Measurements from ENCODE around the gene KCNK18. TPM values are rescaled to one million over a fixed set of nuclear protein-coding genes. Genes with fewer than 3 reads are reported as not detected.

KCNK18 gene
- total RNA-seq, 4 donors from 2014 or later = not detected

GRCh38 chr10:117161386-117162033 lies 35.8 kb upstream of the KCNK18 start:
- 11 to 13% methylated on average over 6 of the region's 6 CpGs for WGBS, 2 donors
- intact Hi-C loops (cut with DNase I; ENCODE audit: low total_unique reads) = loop anchor here (10.0 kb wide), 1 partner anchor 487 kb away; no protein-coding TSS in a partner anchor
- no peak for DNase-seq (ENCODE audit: low spot score in 2 of 2)
- H3K4me3 ChIP-seq (ENCODE audit: low read depth, poor library complexity, severe bottlenecking) = no peak overlapping the region
- TF ChIP-seq, protein P1, sequence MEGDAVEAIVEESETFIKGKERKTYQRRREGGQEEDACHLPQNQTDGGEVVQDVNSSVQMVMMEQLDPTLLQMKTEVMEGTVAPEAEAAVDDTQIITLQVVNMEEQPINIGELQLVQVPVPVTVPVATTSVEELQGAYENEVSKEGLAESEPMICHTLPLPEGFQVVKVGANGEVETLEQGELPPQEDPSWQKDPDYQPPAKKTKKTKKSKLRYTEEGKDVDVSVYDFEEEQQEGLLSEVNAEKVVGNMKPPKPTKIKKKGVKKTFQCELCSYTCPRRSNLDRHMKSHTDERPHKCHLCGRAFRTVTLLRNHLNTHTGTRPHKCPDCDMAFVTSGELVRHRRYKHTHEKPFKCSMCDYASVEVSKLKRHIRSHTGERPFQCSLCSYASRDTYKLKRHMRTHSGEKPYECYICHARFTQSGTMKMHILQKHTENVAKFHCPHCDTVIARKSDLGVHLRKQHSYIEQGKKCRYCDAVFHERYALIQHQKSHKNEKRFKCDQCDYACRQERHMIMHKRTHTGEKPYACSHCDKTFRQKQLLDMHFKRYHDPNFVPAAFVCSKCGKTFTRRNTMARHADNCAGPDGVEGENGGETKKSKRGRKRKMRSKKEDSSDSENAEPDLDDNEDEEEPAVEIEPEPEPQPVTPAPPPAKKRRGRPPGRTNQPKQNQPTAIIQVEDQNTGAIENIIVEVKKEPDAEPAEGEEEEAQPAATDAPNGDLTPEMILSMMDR (IDR thresholded peaks at IDR 0.05) = no peak
- TF ChIP-seq POLR2A (IDR thresholded peaks at IDR 0.05) = no peak

- H3K4me3 ChIP-seq (ENCODE audit: low read depth, poor library complexity, severe bottlenecking) = no peak overlapping the region
- TF ChIP-seq, protein P1 (IDR thresholded peaks at IDR 0.05) = no peak
- no peak for TF ChIP-seq POLR2A (IDR thresholded peaks at IDR 0.05)
- no peak for DNase-seq (ENCODE audit: low spot score in 2 of 2)
- 5 to 8% methylated on average over 28 to 35 of the region's 39 CpGs for WGBS, 2 donors
- intact Hi-C loops (cut with DNase I; ENCODE audit: low total_unique reads) = loop anchor here (10.0 kb wide), 1 partner anchor 488 kb away; no protein-coding TSS in a partner anchor
Observed at GRCh38 chr10:117162093-117163060, 34.9 kb upstream of the KCNK18 start.

DNA sequence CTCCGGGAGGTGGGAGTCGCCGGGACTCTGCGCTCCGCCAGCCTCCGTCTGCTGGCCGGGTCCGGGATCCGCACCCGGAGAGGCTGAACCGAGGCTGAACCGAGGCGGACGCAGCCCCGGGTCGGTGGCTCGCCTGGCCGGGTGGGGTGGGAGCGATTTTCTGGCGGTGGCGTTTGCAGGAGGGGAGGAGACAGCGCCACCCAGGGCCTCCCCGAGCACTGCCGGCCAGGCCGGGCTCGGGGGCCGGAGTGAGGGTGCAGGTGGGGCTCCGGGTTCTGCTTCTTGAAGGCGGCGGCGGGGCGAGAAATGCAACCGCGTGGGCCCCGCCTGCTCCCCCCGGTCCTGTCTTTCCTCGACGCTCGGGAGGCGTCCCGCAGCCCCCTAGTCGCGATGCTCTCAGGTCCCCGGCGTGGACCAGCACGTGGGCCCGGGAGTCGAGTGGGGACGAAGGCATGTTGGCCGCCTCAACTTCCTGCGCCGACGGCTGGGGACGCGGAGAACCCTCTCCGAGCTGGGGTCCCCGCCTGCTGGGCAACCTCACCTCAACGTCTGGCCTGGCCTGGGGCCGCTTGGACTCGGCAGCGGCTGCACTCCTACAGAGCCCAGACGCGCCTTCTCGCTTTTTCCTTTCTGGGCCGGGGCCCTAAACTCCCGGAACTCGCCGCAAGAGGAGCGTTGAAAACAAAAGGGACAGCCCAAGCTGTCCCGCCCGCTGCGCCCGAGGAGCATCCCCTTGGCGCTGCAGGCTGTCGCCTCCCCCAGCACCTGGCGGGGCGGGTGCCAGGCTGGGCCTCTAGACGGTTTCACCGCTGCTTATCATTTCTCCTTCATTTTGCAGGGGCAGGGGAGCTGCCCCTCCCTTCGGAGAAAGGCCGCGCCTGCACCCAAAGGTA lies 34.0 kb upstream of the KCNK18 start:
- 4 to 7% methylated on average over 37 to 53 of the region's 82 CpGs for WGBS, 2 donors
- no peak for DNase-seq (ENCODE audit: low spot score in 2 of 2)
- no peak for TF ChIP-seq POLR2A (IDR thresholded peaks at IDR 0.05)
- TF ChIP-seq, protein P1 (IDR thresholded peaks at IDR 0.05) = no peak
- intact Hi-C loops (cut with DNase I; ENCODE audit: low total_unique reads) = loop anchor here (10.0 kb wide), 1 partner anchor 489 kb away; no protein-coding TSS in a partner anchor
- H3K4me3 ChIP-seq (ENCODE audit: low read depth, poor library complexity, severe bottlenecking) = no peak overlapping the region

DNA sequence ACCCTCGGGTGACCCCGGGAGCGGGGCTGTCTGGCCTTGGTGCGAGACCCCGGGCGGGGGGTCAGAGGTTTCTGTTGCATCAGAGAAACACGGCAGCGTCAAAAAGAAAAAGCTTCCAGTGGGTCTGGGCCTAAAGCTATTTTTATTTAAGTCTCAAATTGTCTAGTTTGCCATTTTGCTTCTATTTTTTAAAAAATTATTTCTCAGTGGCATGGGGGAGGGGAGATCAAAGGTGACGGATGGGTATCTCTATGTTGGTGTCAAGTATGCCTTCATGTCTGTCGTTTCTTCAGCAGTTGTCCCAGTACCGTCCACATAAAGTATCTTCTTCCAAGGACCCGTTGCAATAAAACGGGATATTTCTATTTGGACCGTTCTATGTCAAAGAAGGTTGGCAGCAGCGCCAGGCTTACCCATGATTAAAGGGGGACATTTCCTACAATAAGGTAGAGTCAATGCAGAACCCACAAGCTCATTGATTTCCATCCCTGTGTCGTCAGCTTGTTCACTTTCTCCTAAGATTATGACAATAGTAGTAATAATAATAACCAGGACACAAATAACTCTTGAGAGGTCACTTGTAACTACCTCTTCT lies 33.2 kb upstream of the KCNK18 start:
- intact Hi-C loops (cut with DNase I; ENCODE audit: low total_unique reads) = loop anchor here (10.0 kb wide), 1 partner anchor 489 kb away; no protein-coding TSS in a partner anchor
- H3K4me3 ChIP-seq (ENCODE audit: low read depth, poor library complexity, severe bottlenecking) = no peak overlapping the region
- 33 to 41% methylated on average over 16 of the region's 16 CpGs for WGBS, 2 donors
- TF ChIP-seq POLR2A (IDR thresholded peaks at IDR 0.05) = no peak
- TF ChIP-seq, protein P1 (IDR thresholded peaks at IDR 0.05) = no peak
- no peak for DNase-seq (ENCODE audit: low spot score in 2 of 2)
